SW 1271 (cell line): ENCODE data around the gene ZNF750.

Experiments
- DNase-seq, 2 experiments: peaks; one replicate each; lab custom pipeline; 2025; lab: John Stamatoyannopoulos, UW

ZNF750 gene

GRCh38 chr17:82812058-82812457, 27.8 kb downstream of the ZNF750 start:
- DNase-seq, result no peak

GRCh38 chr17:82810644-82811430, 29.0 kb downstream of the ZNF750 start:
- DNase-seq, result no peak

- DNase-seq, result no peak
These were observed 30.6 kb downstream of the ZNF750 start for GRCh38 chr17:82808921-82809905.

GRCh38 chr17:82808006-82808405, 31.8 kb downstream of the ZNF750 start:
- no peak for DNase-seq

- no peak for DNase-seq
These were observed 32.3 kb downstream of the ZNF750 start for GRCh38 chr17:82807562-82807961.

GRCh38 chr17:82807101-82807500, 32.7 kb downstream of the ZNF750 start:
- no peak for DNase-seq

- DNase-seq, result no peak
These were observed 33.2 kb downstream of the ZNF750 start for GRCh38 chr17:82806645-82807044.

- no peak for DNase-seq
These were observed 34.0 kb downstream of the ZNF750 start for GRCh38 chr17:82805823-82806222.

GRCh38 chr17:82805254-82805653, 34.6 kb downstream of the ZNF750 start:
- no peak for DNase-seq

GRCh38 chr17:82804442-82805191, 35.2 kb downstream of the ZNF750 start:
- no peak for DNase-seq

- DNase-seq, result no peak
These were observed 36.2 kb downstream of the ZNF750 start for GRCh38 chr17:82803606-82804005.

- no peak for DNase-seq
These were observed 36.6 kb downstream of the ZNF750 start for GRCh38 chr17:82803185-82803584.

- DNase-seq, result no peak
These were observed 37.6 kb downstream of the ZNF750 start for GRCh38 chr17:82802075-82802780.

GRCh38 chr17:82801377-82801970, 38.3 kb downstream of the ZNF750 start:
- no peak for DNase-seq

- no peak for DNase-seq
These were observed 38.9 kb downstream of the ZNF750 start for GRCh38 chr17:82800885-82801284.

- DNase-seq, result no peak
These were observed 40.2 kb downstream of the ZNF750 start for GRCh38 chr17:82799591-82799990.

GRCh38 chr17:82798752-82799151, 41.1 kb downstream of the ZNF750 start:
- no peak for DNase-seq

GRCh38 chr17:82797061-82797460, 42.8 kb downstream of the ZNF750 start:
- DNase-seq, result no peak

- DNase-seq, result no peak
These were observed 44.2 kb downstream of the ZNF750 start for GRCh38 chr17:82795615-82796014.

GRCh38 chr17:82794781-82795482, 44.9 kb downstream of the ZNF750 start:
- DNase-seq, result no peak
